GM21528 (cell line): ENCODE results near the gene PCDH1.
"Not testable (repeated sequence)": the region's sequence is repeated elsewhere in the genome, so short reads cannot be mapped to it uniquely, and the experiment has no call there.

Source experiments
- ATAC-seq: cut with Tn5 transposase; IDR thresholded peaks from one replicate; pipeline ENCODE4 v1.9.1; 2021; ENCODE audit warnings: mild to moderate bottlenecking, moderate library complexity; ENCODE audit not compliant: unreplicated experiment, low FRiP score

The PCDH1 gene

DNA sequence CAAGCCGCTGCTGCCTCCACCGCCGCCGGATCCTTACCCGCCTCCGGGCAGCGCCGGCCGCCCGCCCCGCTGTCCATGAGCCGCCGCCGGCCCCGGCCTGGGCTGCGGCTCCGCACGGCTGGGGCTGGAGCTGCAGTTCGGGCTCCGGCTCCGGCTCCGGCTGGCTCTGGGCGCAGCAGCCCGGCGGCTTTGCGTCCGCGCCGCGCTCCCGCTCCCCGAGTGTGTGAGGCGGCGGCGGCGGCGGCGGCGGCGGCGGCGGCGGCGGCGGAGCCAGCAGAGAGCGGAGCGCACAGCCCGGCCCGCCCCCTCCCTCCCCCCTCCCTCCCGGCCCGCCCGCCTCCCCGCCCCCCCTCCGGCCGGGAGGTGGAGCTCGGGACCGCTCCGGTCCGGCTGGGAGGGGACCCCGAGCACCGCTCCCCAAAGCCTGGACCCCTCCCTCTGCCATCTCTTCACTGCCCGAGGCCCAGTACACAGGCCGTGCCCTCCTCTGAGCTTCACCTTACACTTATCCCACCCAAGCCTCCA lies at the start of gene PCDH1:
Gene PCDH1 (minus strand): TSS at position 225 of the 525 bp plus-strand sequence. CDS start 148 bp downstream, at position 77.
- ATAC-seq = no peak

GRCh38 chr5:141926434-141926833 lies 48.2 kb upstream of the PCDH1 start:
- no peak for ATAC-seq

DNA sequence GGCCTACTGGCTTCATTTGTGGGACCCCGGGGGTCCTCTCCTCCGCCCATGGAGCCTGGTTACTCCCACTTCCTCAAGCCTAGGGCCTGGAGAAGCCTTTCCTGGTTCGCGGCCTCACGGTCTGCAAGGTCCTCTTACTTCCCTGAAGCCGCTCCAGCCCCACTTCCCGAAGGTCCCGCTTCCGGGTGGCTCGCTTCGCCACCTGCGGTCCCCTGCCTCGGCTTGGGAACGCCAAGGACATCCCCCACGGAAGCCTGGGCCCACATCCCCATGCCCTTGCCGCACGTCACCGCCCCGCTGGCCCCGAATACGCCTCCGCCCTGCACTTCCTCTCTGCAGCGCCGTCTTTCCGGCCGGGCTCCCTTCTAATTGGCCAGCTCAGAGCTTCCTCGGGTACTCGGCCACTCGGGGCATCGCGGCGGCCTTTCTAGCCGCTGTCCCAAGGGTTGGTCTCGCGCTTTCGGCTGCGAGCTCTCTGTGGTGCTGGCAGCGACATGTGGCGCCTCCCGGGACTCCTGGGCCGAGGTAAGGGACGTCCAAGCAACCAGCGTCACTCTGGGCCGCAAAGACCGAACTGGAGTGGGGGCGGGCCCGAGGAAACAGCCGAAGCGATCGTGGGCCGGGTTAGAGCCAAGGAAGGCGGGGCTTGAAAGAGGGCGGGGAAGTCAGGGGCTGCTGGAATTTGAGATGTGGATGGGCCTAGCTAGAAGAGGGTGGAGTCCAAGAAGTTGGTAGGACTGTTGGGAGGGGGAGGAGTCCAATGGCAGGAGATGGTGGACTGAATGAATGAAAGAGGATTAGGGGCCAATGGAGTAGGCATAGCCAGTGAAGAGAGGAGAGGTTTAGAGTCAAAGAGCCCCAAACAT lies 45.5 kb upstream of the PCDH1 start, which contains the start of gene DELE1:
Gene DELE1 (plus strand): TSS at position 424 of the 866 bp plus-strand sequence. CDS start 71 bp downstream, at position 495.
- peak; percentile 98 for ATAC-seq

DNA sequence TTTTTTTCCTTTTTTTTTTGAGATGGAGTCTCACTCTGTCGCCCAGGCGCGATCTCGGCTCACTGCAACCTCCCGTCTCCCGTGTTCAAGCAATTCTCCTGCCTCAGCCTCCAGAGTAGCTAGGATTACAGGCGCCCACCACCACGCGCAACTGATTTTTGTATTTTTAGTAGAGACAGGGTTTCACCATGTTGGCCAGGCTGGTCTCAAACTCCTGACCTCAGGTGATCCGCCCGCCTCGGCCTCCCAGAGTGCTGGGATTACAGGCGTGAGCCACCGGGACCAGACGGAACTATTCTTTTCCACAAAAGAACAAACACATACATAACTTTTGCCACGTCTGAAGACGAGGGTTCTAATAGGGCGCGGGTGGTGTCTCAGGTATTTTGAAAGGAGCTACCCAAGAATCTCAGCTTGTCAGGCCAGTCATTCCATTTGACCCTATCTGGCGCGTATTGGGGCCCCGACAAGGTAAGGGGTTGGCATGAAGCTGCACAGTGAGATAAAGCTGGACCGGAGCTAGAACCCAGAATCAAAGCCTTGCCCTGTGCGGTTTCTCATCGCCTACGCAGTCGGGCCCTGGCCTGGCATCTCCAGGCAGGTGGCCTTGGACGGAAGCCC lies 44.7 kb upstream of the PCDH1 start:
- not testable (repeated sequence) for ATAC-seq

DNA sequence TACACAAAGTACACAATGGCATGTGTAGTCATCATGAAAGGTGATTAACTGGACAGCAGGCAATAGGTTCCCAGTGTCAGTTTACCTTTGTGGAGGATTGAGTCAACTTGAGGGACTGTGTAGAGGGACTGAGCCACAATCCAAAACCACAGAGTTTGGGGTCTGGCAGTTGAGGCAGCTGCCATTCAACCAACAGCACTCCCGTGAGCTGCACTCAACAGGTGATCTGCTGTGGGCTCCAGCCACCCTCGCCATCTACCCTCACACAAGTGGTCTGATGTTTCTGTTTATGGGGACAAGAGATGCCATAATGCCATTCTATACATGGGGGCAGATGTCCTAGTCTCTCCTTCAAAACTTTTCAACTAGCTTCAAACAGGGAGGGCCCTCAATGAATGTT lies 42.6 kb upstream of the PCDH1 start:
- ATAC-seq = no peak

DNA sequence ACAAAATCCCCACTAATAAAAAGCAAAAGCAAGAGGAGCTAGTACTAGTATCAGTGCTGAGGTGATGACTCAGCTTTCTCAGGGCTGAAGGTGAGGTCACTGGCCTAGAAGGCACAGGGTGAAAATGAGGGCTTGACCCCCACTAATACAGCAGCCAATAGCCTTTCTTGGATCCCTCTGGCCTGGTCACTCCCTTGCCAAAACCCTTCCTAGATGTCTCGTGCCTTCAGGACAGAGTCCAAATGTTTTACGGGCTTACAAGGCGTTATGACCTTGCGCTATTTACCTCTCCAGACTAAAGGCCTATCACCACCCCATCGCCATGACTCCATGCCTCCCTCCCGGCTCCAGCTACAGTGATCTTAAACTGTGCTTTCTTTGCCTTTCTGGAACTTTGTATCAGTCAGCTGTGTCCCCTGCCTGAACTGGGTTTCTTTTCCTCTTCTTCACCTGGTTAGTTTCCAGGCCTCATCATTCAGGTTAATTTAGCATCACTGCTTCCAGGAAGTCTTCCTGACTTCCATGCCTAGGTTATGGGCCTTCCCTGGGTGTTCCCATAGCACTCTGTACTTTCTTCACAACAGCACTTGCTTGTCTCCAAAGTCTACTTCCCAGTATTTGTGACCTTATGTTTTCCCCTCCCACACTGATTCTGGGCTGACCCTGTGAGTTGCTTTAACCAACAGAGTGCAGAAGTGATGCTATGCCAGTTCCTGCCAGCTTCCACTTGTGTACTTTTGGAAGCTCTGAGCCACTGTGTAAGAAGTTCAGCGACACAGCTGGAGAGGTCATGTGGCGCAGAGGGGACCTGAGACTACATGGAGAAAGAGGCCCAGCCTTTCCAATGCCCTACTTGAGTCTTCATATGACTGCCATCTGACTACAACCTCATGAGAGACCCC lies 41.3 kb upstream of the PCDH1 start:
- ATAC-seq = no peak

- no peak for ATAC-seq
Measured at GRCh38 chr5:141917760-141918159, 39.5 kb upstream of the PCDH1 start.

- no peak for ATAC-seq
Measured at GRCh38 chr5:141916522-141916921, 38.3 kb upstream of the PCDH1 start.

DNA sequence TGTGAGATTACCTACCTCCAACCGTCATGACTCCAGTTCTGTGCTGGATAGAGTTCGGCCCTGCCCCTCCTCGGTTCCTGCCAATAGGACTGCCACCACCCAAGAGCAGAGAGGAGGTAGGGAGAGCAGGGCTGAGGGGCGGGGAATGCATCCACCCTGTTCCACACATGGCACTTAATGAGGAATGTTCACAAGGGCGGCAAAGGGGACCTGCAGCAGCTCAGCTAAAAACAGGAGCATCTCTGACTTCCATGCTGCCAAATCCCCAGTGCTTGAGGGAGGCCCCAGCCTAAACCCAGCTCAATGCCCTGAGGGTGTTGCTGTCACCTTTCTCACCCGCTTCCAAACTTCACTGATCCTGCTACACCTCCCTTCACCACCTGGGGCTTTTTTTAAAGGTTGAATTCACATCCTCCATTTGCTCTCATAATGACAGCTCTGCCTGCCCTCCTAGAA lies 37.7 kb upstream of the PCDH1 start:
- no peak for ATAC-seq

DNA sequence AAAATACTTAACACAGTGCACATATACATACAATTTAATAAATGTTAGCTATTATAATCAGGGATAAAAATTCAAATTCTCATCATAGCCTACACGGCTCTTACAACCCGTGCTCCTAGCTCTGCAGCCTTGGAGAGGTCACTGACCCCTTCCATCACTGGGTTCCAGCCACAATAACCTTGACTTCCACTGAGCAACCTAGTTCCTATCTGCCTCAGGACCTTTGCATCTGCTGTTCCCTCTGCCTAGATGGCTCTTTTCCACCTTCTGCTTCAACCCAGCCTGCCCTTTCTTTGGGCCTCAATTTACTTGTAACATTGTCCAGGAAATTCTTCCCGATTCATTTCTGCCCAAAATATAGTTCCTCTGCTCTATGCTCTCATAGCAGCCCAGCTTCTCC lies 36.6 kb upstream of the PCDH1 start:
- no peak for ATAC-seq

DNA sequence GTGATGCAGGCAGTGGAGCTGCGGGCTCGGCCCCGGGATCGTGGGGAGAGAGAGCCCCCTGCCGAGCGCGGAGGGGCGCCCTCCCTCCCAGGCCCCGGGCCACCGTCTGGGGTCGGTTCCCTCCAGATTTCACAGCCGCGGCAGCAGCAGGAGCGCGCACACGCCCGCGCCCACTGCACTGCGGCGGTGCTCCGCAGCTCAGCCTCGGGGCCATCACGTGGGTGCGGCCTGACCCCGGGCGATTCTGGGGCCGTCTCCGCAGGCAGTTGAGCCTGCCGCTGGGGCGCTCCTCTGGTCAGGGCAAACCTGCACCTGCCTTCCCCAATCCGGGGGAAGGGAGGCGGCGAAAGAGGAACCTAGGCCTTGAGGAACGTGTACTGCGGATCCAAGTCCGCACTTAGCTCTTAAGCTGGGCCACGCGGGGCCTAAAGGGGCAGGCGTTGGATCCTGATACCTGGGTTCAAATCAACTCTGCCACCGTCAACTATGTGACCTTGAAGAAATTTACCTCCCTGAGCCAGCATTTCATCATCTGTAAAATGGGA lies 36.1 kb upstream of the PCDH1 start:
- no peak for ATAC-seq

DNA sequence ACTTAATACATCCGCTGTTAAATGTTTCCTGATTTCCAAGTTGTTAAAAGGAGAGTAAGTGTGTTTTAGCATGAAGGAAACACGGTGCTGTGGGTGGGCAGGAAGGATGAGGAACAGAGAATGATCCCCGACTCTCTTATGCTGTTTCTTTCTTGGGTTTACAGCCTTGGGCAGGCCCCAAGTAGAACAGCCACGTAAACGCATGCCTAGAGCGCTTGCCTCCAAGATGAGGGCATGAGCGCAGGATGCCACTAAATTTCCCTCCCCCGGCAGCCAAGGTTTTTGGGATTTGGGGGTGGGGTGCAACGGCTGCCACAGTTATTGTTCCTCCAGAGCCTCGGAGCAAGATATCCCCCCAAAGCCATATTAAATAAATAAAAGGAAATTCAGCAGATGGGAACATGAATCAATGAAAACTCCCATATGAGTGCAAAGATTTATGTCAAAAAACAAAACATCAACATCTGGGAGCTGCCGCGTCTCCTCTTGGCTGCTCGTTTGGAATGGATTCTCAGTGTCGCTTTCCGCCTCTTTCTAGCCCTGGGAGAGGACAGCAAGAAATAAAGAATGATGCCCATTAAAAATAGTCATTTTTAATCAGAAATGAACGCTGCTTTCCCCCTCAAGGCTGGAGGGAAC lies 35.5 kb upstream of the PCDH1 start:
- ATAC-seq = no peak

DNA sequence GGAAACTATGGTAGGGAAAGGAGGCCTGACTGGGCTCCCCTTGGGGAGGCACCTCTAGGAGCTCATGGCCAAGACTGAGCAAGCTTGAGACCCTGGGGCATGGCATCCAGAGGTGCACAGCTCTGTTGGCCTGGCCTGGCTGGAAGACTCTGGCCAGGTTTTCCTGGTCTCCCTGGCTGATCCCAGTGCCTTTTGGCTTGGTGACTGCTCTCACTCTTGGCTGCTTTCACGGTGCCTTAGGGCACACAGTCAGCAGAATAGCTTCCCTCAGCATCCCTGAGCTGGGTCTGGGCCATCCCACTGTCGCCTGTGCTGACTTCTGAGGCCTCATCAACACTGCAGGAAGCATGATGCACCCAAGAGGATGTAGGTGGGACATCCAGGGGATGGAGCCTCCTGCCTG lies 32.1 kb upstream of the PCDH1 start:
- no peak for ATAC-seq

DNA sequence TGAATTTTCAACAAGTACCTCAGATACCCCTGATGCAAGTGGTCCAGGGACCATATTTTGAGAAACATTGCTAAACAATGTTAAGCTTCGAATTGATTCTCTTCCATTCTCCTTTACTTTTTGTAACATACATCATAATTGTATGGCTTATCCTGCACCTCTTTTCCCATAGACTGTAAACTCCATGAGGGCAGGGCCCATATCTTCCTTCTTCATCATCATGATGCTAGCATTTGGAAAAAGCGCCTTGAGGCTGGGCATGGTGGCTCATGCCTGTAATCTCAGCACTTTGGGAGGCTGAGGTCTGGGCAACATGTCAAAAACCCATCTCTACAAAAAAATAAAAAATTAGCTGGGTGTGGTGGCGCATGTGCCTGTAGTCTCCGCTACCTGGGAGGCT lies 31.0 kb upstream of the PCDH1 start:
- ATAC-seq = no peak

- no peak for ATAC-seq
Measured at GRCh38 chr5:141908796-141909195, 30.6 kb upstream of the PCDH1 start.

- no peak for ATAC-seq
Measured at GRCh38 chr5:141906972-141907371, 28.8 kb upstream of the PCDH1 start.

DNA sequence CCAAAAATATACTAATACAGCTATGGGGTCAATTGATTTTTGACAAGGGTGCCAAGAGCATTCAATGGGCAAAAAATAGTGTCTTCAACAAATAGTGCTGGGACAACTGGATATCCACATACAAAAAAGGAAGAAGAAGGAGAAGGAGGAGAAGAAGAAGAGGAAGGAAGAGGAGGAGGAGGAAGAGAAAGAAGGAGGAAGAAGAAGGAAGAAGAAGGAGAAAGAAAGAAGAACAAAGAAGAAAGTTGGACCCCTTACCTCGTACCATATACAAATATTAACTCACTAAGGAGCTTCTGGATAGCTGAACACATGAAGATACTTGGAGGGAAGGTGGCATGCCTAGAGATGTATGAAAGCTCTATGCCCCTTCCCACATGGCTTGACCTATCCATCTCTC lies 28.3 kb upstream of the PCDH1 start:
- ATAC-seq = no peak

- no peak for ATAC-seq
Measured at GRCh38 chr5:141904551-141904950, 26.3 kb upstream of the PCDH1 start.

GRCh38 chr5:141903261-141903660 lies 25.1 kb upstream of the PCDH1 start:
- ATAC-seq = no peak
